Ascending aorta (tissue), 2 donors: ENCODE measurements around the gene ABCC3. TPM values are rescaled to one million over a fixed set of nuclear protein-coding genes. Genes with fewer than 3 reads are reported as not detected.

Source experiments
- DNase-seq, 2 donors: peaks; one replicate each; pipeline ENCODE4 v3.0.0-alpha.2; 2019; ENCODE audit warnings: low spot score in 2 of 2
- H3K27ac ChIP-seq, 2 donors: fragments of 200-600 bp; sonication (generic); one replicate each; pipeline ENCODE4 v1.5.1; 2016 to 2017; ENCODE audit warnings: mild to moderate bottlenecking in 1 of 2
- H3K27me3 ChIP-seq: fragments of 200-600 bp; sonication (generic); one replicate; pipeline ENCODE4 v1.5.1; 2017
- H3K36me3 ChIP-seq, 2 donors: fragments of 200-600 bp; sonication (generic); one replicate each; pipeline ENCODE4 v1.5.1; 2016
- H3K4me1 ChIP-seq, 2 donors: fragments of 200-600 bp; sonication (generic); one replicate each; pipeline ENCODE4 v1.5.1; 2016 to 2017; ENCODE audit warnings: mild to moderate bottlenecking in 1 of 2
- H3K4me3 ChIP-seq, 2 donors: fragments of 200-600 bp; sonication (generic); one replicate each; pipeline ENCODE4 v1.5.1; 2016 to 2017; ENCODE audit warnings: mild to moderate bottlenecking in 1 of 2
- H3K9me3 ChIP-seq, 2 donors: fragments of 200-600 bp; sonication (generic); one replicate each; pipeline ENCODE4 v1.5.1; 2016
- intact Hi-C: fragments of 100-400 bp; cut with DNase I; formaldehyde crosslinking; loops from one replicate; pipeline ENCODE4 v1.15.1; 2023
- total RNA-seq: library from RNA; depleted of rRNA; stranded (reverse); fragments of >200 nt; gene quantifications from one replicate; pipeline ENCODE4 v1.1.0, GENCODE V29; 2016
- TF ChIP-seq, protein P1 (sequence below), 3 experiments: fragments of 200-600 bp in 2 of 3; fragments of 450-650 bp in 1 of 3; sonication (generic) in 2 of 3; IDR thresholded peaks; one replicate each; pipeline ENCODE4 v1.5.1; 2016 to 2019; ENCODE audit warnings: antibody characterized with exemption in 3 of 3, mild to moderate bottlenecking in 1 of 3, moderate library complexity in 1 of 3

ABCC3 gene
- total RNA-seq, 1 donor from 2014 or later: 30.2 TPM

DNA sequence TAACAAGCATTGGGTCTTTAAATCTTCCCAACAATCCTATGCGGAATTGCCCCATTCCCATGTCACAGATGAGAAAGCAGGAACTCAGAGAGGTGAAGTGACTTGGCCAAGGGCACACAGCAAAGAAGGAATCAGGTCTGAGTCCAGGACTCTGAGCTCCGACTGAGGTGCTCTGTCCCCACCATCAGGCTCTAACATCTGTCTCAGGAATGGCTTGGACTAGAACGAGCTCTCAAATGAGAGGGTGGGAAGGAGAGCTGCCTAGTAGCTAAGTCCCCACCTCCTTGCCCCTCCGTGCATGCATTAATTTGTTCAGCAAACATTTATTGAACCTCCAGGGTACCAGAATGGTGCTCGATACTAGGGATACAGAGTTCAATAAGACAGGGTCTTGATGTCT, 26.7 kb downstream of the ABCC3 start:
- Histone ChIP-seq H3K4me1 (peaks cover 18 to 37% of the 10 kb centered on the region in 2 donors), H3K9me3 (no peaks in the 10 kb centered on the region), H3K36me3 (no peaks in the 10 kb centered on the region), H3K27me3 (no peaks in the 10 kb centered on the region), H3K4me3 (no peak overlapping the region), H3K27ac (peak overlapping the region; percentile 76)
- TF ChIP-seq, protein P1, sequence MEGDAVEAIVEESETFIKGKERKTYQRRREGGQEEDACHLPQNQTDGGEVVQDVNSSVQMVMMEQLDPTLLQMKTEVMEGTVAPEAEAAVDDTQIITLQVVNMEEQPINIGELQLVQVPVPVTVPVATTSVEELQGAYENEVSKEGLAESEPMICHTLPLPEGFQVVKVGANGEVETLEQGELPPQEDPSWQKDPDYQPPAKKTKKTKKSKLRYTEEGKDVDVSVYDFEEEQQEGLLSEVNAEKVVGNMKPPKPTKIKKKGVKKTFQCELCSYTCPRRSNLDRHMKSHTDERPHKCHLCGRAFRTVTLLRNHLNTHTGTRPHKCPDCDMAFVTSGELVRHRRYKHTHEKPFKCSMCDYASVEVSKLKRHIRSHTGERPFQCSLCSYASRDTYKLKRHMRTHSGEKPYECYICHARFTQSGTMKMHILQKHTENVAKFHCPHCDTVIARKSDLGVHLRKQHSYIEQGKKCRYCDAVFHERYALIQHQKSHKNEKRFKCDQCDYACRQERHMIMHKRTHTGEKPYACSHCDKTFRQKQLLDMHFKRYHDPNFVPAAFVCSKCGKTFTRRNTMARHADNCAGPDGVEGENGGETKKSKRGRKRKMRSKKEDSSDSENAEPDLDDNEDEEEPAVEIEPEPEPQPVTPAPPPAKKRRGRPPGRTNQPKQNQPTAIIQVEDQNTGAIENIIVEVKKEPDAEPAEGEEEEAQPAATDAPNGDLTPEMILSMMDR (IDR thresholded peaks at IDR 0.05): no peak
- DNase-seq: no peak
- intact Hi-C loops: loop anchor here (1.0 kb wide), 1 partner anchor 22 kb away; no protein-coding TSS in a partner anchor

DNA sequence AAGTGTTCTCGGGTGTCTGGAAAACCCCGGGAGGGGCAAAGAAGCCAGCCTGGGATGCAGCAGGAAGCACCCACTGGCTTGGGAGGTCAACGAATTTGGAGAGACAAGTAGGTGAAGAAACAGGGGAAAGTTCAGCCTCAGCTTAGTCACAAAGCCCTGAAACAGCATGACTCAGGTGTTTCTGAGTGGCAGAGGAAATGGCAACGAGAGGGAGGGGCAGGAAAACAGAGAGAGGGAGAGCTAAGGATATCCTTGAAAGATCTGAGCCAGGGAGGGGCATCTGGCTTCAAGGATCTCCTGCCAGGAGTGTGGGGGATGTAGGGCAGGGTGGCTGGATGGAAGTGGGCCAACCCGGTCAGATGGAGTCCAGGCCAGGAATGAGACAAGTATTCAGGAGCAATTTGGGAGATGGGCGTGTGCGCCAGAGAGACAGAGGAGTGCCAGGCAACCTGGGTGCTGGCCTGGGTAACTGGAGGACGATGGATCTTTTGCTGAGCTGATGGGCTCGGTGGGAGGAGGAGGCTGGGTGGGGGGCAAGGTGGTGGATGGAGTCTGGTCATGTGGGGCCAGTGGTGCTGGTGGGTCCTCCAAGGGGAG, 27.2 kb downstream of the ABCC3 start:
- Histone ChIP-seq H3K4me3 (no peak overlapping the region), H3K9me3 (no peaks in the 10 kb centered on the region), H3K4me1 (peaks cover 18 to 37% of the 10 kb centered on the region in 2 donors), H3K36me3 (no peaks in the 10 kb centered on the region), H3K27me3 (no peaks in the 10 kb centered on the region), H3K27ac (peak overlapping the region; percentile 76)
- TF ChIP-seq, protein P1 (IDR thresholded peaks at IDR 0.05): no peak
- intact Hi-C loops: loop anchor here (1.0 kb wide), 1 partner anchor 23 kb away; no protein-coding TSS in a partner anchor
- DNase-seq: peak; percentile 55 to 88

GRCh38 chr17:50662632-50663225, 28.0 kb downstream of the ABCC3 start:
- Histone ChIP-seq H3K4me1 (peaks cover 18 to 37% of the 10 kb centered on the region in 2 donors), H3K27ac (peak overlapping the region; percentile 76), H3K4me3 (no peak overlapping the region), H3K36me3 (no peaks in the 10 kb centered on the region), H3K27me3 (no peaks in the 10 kb centered on the region), H3K9me3 (no peaks in the 10 kb centered on the region)
- TF ChIP-seq, protein P1 (IDR thresholded peaks at IDR 0.05): no peak
- intact Hi-C loops: no loop called here
- no peak for DNase-seq

DNA sequence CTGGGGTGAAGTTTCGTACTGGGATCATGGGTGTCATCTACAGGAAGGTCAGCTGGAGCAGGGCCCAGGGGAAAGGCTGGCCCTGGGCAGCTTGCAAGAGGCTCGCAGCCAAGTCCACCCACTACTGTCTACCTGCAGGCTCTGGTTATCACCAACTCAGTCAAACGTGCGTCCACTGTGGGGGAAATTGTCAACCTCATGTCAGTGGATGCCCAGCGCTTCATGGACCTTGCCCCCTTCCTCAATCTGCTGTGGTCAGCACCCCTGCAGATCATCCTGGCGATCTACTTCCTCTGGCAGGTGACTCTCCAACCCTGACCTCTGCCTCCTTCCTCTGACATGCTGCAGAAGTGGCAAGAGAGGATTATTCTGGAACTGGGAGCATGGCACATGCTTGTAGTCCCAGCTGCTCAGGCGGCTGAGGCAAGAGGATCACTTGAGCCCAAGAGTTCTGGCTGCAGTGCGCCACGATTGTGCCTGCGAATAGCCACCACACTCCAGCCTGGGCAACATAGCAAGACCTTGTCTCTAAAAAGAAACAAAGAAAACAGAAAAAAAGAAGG, 29.2 kb downstream of the ABCC3 start:
- H3K4me1 ChIP-seq: peaks cover 18 to 35% of the 10 kb centered on the region in 2 donors
- H3K9me3 ChIP-seq: no peaks in the 10 kb centered on the region
- intact Hi-C loops: no loop called here
- no peaks in the 10 kb centered on the region for H3K36me3 ChIP-seq
- no peaks in the 10 kb centered on the region for H3K27me3 ChIP-seq
- no peak overlapping the region for H3K27ac ChIP-seq
- H3K4me3 ChIP-seq: no peak overlapping the region
- DNase-seq: no peak
- TF ChIP-seq, protein P1 (IDR thresholded peaks at IDR 0.05): no peak

GRCh38 chr17:50664788-50665458, 30.2 kb downstream of the ABCC3 start:
- H3K27ac ChIP-seq: no peak overlapping the region
- intact Hi-C loops: no loop called here
- H3K9me3 ChIP-seq: no peaks in the 10 kb centered on the region
- TF ChIP-seq, protein P1 (IDR thresholded peaks at IDR 0.05): no peak
- peaks cover 17 to 25% of the 10 kb centered on the region in 2 donors for H3K4me1 ChIP-seq
- H3K4me3 ChIP-seq: no peak overlapping the region
- DNase-seq: no peak
- no peaks in the 10 kb centered on the region for H3K27me3 ChIP-seq
- H3K36me3 ChIP-seq: no peaks in the 10 kb centered on the region
